GM12878 (cell line): ENCODE results near the gene UBAP2. TPM values are rescaled to one million over a fixed set of nuclear protein-coding genes. Genes with fewer than 3 reads are reported as not detected.

Source experiments
- ATAC-seq: fragments of 200-7000 bp; cut with Tn5 transposase; 3 replicates; pipeline ENCODE4 v1.9.1; 2020; ENCODE audit warnings: mild to moderate bottlenecking, moderate library complexity
- BruUV-seq: library from RNA; stranded (reverse); fragments of 400-500 nt; replicated peaks from 2 replicates; lab custom pipeline; 2021; lab: Mats Ljungman, UMichigan
- CTCF ChIA-PET: fragments of 300-600 bp; sonication (Branson Sonifier 250); formaldehyde crosslinking; extraction: SDS; loops from one replicate; lab custom pipeline; 2021; ENCODE audit warnings: inconsistent platforms; lab: Yijun Ruan, JAX
- POLR2A ChIA-PET: fragments of 350-600 bp; formaldehyde crosslinking; extraction: SDS; loops from one replicate; lab custom pipeline; 2021; ENCODE audit warnings: inconsistent platforms; lab: Charles Lee
- RAD21 ChIA-PET: fragments of 300-600 bp; sonication (Branson Sonifier 250); formaldehyde crosslinking; loops from one replicate; lab custom pipeline; 2023; ENCODE audit warnings: antibody characterized with exemption; ENCODE audit not compliant: unreplicated experiment; lab: Charles Lee
- SMC1A ChIA-PET: fragments of 300-600 bp; sonication (Branson Sonifier 250); formaldehyde crosslinking; loops from one replicate; lab custom pipeline; 2023; ENCODE audit not compliant: unreplicated experiment, uncharacterized antibody; lab: Charles Lee
- DNase-seq: peaks from one replicate; pipeline ENCODE4 v3.0.0-alpha.2; 2011; ENCODE audit warnings: low read depth, low spot score
- FAIRE-seq: peaks from 3 replicates; lab custom pipeline; 2011; peaks lifted over from hg19 to GRCh38; lab: Jason Lieb, UNC
- H2AFZ ChIP-seq: 2 replicates; pipeline ENCODE4 v1.6.0; 2011; ENCODE audit warnings: low read depth, low read length, control low read depth; ENCODE audit not compliant: control insufficient read depth
- H3K27ac ChIP-seq: 2 replicates; pipeline ENCODE4 v1.5.1; 2011; ENCODE audit warnings: control low read depth; ENCODE audit not compliant: control insufficient read depth, insufficient read depth
- H3K27me3 ChIP-seq, 2 experiments: replicated peaks in 1 of 2; 2 replicates each; pipeline versions ENCODE4 v1.6.0 to v1.6.1; 2011; ENCODE audit warnings: low read length in 1 of 2; ENCODE audit not compliant: control insufficient read depth in 2 of 2, insufficient read depth in 2 of 2
- H3K36me3 ChIP-seq, 2 experiments: 2 replicates each; pipeline ENCODE4 v1.5.1; 2011; ENCODE audit warnings: low read length in 1 of 2; ENCODE audit not compliant: control insufficient read depth in 2 of 2, insufficient read depth in 2 of 2
- H3K4me1 ChIP-seq: 2 replicates; pipeline ENCODE4 v1.6.1; 2011; ENCODE audit warnings: mild to moderate bottlenecking, low read length, moderate library complexity, mixed read lengths; ENCODE audit not compliant: control insufficient read depth, insufficient read depth
- H3K4me2 ChIP-seq: 2 replicates; pipeline ENCODE4 v1.6.0; 2011; ENCODE audit warnings: control low read depth; ENCODE audit not compliant: control insufficient read depth, insufficient read depth
- H3K4me3 ChIP-seq: fragments of 200-600 bp; sonication (generic); 2 replicates; pipeline ENCODE4 v1.5.1; 2016
- H3K79me2 ChIP-seq: 2 replicates; pipeline ENCODE4 v1.6.0; 2011; ENCODE audit warnings: low read length; ENCODE audit not compliant: control insufficient read depth, insufficient read depth
- H3K9ac ChIP-seq: 2 replicates; pipeline ENCODE4 v1.8.0; 2011; ENCODE audit warnings: low read length, control low read depth, mixed read lengths; ENCODE audit not compliant: control insufficient read depth, insufficient read depth
- H3K9me3 ChIP-seq: replicated peaks from 3 replicates; pipeline ENCODE4 v1.5.1; 2011; ENCODE audit warnings: mild to moderate bottlenecking, low read length; ENCODE audit not compliant: control insufficient read depth, insufficient read depth
- H4K20me1 ChIP-seq: 2 replicates; pipeline ENCODE4 v1.6.0; 2011; ENCODE audit not compliant: control insufficient read depth, insufficient read depth
- BCL11A ChIP-seq: IDR thresholded peaks from 2 replicates; pipeline ENCODE4 v1.6.1; 2011; ENCODE audit warnings: low read depth, low read length
- CBX5 ChIP-seq: sonication (generic); IDR thresholded peaks from 2 replicates; pipeline ENCODE4 v1.6.1; 2016; ENCODE audit warnings: low read depth, moderate library complexity, mild to moderate bottlenecking, inconsistent platforms
- HDGF ChIP-seq: fragments of 450-650 bp; IDR thresholded peaks from 2 replicates; pipeline ENCODE4 v1.6.1; 2016; ENCODE audit warnings: antibody characterized with exemption
- IKZF1 ChIP-seq: fragments of 450-650 bp; conservative IDR thresholded peaks from 2 replicates; pipeline ENCODE4 v1.6.1; 2017; ENCODE audit warnings: antibody characterized with exemption, mild to moderate bottlenecking
- KAT2A ChIP-seq: conservative IDR thresholded peaks from 2 replicates; pipeline ENCODE4 v1.6.1; 2011; ENCODE audit warnings: low read depth, low read length; ENCODE audit not compliant: control insufficient read depth
- MAX ChIP-seq: IDR thresholded peaks from 2 replicates; pipeline ENCODE4 v1.6.1; 2012; ENCODE audit warnings: low read depth, low read length, improper control_type of control experiment
- MEF2B ChIP-seq: fragments of 450-650 bp; IDR thresholded peaks from 2 replicates; pipeline ENCODE4 v1.6.1; 2018; ENCODE audit warnings: mild to moderate bottlenecking, moderate library complexity; ENCODE audit not compliant: partially characterized antibody, poor library complexity, severe bottlenecking
- NFIC ChIP-seq: IDR thresholded peaks from 2 replicates; pipeline ENCODE4 v1.6.1; 2012; ENCODE audit warnings: low read depth, mild to moderate bottlenecking, inconsistent platforms, low read length, moderate library complexity
- NFYA ChIP-seq: IDR thresholded peaks from 2 replicates; pipeline ENCODE4 v1.6.1; 2011; ENCODE audit warnings: low read depth, mild to moderate bottlenecking, low read length, improper control_type of control experiment, borderline replicate concordance
- NRF1 ChIP-seq: conservative IDR thresholded peaks from 2 replicates; pipeline ENCODE4 v1.6.1; 2011; ENCODE audit warnings: mild to moderate bottlenecking, low read depth, low read length, improper control_type of control experiment
- RAD51 ChIP-seq: fragments of 450-650 bp; IDR thresholded peaks from 2 replicates; pipeline ENCODE4 v1.6.1; 2016; ENCODE audit warnings: moderate library complexity, mild to moderate bottlenecking, inconsistent platforms
- RELA ChIP-seq: fragments of 450-650 bp; IDR thresholded peaks from 2 replicates; pipeline ENCODE4 v1.8.0; 2014; ENCODE audit warnings: borderline replicate concordance; ENCODE audit not compliant: partially characterized antibody
- SIX5 ChIP-seq: IDR thresholded peaks from 2 replicates; pipeline ENCODE4 v1.6.1; 2011; ENCODE audit warnings: mild to moderate bottlenecking, low read depth, low read length, moderate library complexity; ENCODE audit not compliant: severe bottlenecking
- SMAD5 ChIP-seq: IDR thresholded peaks from 2 replicates; pipeline ENCODE4 v1.6.1; 2016; ENCODE audit warnings: antibody characterized with exemption, low read depth
- SMC3 ChIP-seq: IDR thresholded peaks from 2 replicates; pipeline ENCODE4 v1.6.1; 2011; ENCODE audit warnings: low read length, improper control_type of control experiment, borderline replicate concordance
- TCF12 ChIP-seq: IDR thresholded peaks from 2 replicates; pipeline ENCODE4 v1.6.1; 2011; ENCODE audit warnings: low read depth, mild to moderate bottlenecking, low read length
- WGBS: methylation state at CpG from one replicate; pipeline ENCODE4 v1.1.6; 2016; ENCODE audit warnings: low lambda C conversion rate; ENCODE audit not compliant: insufficient replicate concordance, insufficient coverage; ENCODE audit errors: missing lambda C conversion rate; 5-methylcytosine and 5-hydroxymethylcytosine counted together
- in situ Hi-C: fragments of 300-500 bp; cut with MboI; formaldehyde crosslinking; loops from 9 replicates; pipeline ENCODE4 v1.14.3; 2018; ENCODE audit warnings: mixed read lengths
- intact Hi-C: fragments of 100-400 bp; cut with micrococcal nuclease; formaldehyde crosslinking; loops from one replicate; pipeline ENCODE4 v1.14.2; 2022; ENCODE audit not compliant: unreplicated experiment
- polyA plus RNA-seq, 11 experiments: library from polyadenylated mRNA; depleted of rRNA in 4 of 11; unstranded in 6 of 11; stranded (reverse) in 5 of 11; fragments of >200 nt; fragmentation: Nextera tagmentation in 4 of 11; fragmentation: Illumina TruSeq in 1 of 11; extraction: Ambion mirVana in 4 of 11; extraction: Trizol in 1 of 11; gene quantifications; 1 replicate in 1 of 11; 2 replicates in 10 of 11; pipeline versions ENCODE4 v1.2.1 to v1.2.3, GENCODE V29; 2011 to 2016; ENCODE audit warnings: inconsistent platforms in 2 of 11, missing spikeins in 2 of 11, low read depth in 1 of 11
- total RNA-seq, 4 experiments: library from RNA; depleted of rRNA in 3 of 4; stranded (reverse); fragments of >200 nt in 3 of 4; fragmentation: Illumina TruSeq in 1 of 4; extraction: Trizol in 1 of 4; gene quantifications; 2 replicates each; pipeline versions ENCODE4 v1.2.1 to v1.2.3, GENCODE V29; 2013 to 2021
- TF ChIP-seq, protein P1 (sequence below): fragments of 450-650 bp; IDR thresholded peaks from 2 replicates; pipeline ENCODE4 v1.6.1; 2018; ENCODE audit warnings: borderline replicate concordance, mild to moderate bottlenecking; ENCODE audit not compliant: partially characterized antibody
- TF ChIP-seq, protein P2 (sequence below): fragments of 450-650 bp; IDR thresholded peaks from 2 replicates; pipeline ENCODE4 v1.6.1; 2016; ENCODE audit warnings: mild to moderate bottlenecking, moderate library complexity, borderline replicate concordance

The UBAP2 gene
- total and polyA plus RNA-seq, 10 of the 15 experiments (the other 5 are each of a cell fraction or from before 2014, with no cell fraction given), result 8.5 to 48.2 (median 28.1) TPM

GRCh38 chr9:34069831-34070230 lies 21.1 kb upstream of the UBAP2 start:
- Histone ChIP-seq H3K4me2 (no peak overlapping the region), H3K9me3 (no peaks in the 10 kb centered on the region), H3K4me3 (no peak overlapping the region), H3K79me2 (no peaks in the 10 kb centered on the region), H4K20me1 (no peaks in the 10 kb centered on the region), H3K27ac (no peak overlapping the region), H2AFZ (no peak overlapping the region), H3K9ac (no peak overlapping the region), H3K36me3 (no peaks in the 10 kb centered on the region), H3K4me1 (peaks cover 11% of the 10 kb centered on the region), H3K27me3 (no peaks in the 10 kb centered on the region; a peak in 1 of 4 replicates)
- TF ChIP-seq MAX, result no peak
- TF ChIP-seq RELA, result no peak
- no peak for TF ChIP-seq SMC3
- no peak for TF ChIP-seq IKZF1
- TF ChIP-seq, protein P1, sequence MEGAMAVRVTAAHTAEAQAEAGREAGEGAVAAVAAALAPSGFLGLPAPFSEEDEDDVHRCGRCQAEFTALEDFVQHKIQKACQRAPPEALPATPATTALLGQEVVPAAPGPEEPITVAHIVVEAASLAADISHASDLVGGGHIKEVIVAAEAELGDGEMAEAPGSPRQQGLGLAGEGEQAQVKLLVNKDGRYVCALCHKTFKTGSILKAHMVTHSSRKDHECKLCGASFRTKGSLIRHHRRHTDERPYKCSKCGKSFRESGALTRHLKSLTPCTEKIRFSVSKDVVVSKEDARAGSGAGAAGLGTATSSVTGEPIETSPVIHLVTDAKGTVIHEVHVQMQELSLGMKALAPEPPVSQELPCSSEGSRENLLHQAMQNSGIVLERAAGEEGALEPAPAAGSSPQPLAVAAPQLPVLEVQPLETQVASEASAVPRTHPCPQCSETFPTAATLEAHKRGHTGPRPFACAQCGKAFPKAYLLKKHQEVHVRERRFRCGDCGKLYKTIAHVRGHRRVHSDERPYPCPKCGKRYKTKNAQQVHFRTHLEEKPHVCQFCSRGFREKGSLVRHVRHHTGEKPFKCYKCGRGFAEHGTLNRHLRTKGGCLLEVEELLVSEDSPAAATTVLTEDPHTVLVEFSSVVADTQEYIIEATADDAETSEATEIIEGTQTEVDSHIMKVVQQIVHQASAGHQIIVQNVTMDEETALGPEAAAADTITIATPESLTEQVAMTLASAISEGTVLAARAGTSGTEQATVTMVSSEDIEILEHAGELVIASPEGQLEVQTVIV, result no peak
- TF ChIP-seq MEF2B, result no peak
- TF ChIP-seq NFYA, result no peak
- no peak for TF ChIP-seq KAT2A
- no peak for TF ChIP-seq CBX5
- TF ChIP-seq RAD51, result no peak
- no peak for TF ChIP-seq NFIC
- no peak for TF ChIP-seq TCF12
- no peak for TF ChIP-seq SIX5
- TF ChIP-seq, protein P2, sequence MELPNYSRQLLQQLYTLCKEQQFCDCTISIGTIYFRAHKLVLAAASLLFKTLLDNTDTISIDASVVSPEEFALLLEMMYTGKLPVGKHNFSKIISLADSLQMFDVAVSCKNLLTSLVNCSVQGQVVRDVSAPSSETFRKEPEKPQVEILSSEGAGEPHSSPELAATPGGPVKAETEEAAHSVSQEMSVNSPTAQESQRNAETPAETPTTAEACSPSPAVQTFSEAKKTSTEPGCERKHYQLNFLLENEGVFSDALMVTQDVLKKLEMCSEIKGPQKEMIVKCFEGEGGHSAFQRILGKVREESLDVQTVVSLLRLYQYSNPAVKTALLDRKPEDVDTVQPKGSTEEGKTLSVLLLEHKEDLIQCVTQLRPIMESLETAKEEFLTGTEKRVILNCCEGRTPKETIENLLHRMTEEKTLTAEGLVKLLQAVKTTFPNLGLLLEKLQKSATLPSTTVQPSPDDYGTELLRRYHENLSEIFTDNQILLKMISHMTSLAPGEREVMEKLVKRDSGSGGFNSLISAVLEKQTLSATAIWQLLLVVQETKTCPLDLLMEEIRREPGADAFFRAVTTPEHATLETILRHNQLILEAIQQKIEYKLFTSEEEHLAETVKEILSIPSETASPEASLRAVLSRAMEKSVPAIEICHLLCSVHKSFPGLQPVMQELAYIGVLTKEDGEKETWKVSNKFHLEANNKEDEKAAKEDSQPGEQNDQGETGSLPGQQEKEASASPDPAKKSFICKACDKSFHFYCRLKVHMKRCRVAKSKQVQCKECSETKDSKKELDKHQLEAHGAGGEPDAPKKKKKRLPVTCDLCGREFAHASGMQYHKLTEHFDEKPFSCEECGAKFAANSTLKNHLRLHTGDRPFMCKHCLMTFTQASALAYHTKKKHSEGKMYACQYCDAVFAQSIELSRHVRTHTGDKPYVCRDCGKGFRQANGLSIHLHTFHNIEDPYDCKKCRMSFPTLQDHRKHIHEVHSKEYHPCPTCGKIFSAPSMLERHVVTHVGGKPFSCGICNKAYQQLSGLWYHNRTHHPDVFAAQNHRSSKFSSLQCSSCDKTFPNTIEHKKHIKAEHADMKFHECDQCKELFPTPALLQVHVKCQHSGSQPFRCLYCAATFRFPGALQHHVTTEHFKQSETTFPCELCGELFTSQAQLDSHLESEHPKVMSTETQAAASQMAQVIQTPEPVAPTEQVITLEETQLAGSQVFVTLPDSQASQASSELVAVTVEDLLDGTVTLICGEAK, result no peak
- no peak for TF ChIP-seq BCL11A
- no peak for TF ChIP-seq SMAD5
- TF ChIP-seq HDGF, result no peak
- no peak for TF ChIP-seq NRF1
- intact Hi-C loops, result loop anchor here (5.0 kb wide), 1 partner anchor 143 kb away; no protein-coding TSS in a partner anchor
- ChIA-PET POLR2A (no interaction called here), CTCF (interaction anchor here (0.8 to 1.0 kb wide), 2 partner anchors 145 to 256 kb away, joined by 3 to 5 read pairs; no protein-coding TSS in a partner anchor), SMC1A (interaction anchor here (0.9 to 1.1 kb wide), 2 partner anchors 10 to 82 kb away, joined by 3 read pairs; no protein-coding TSS in a partner anchor), RAD21 (no interaction called here)
- in situ Hi-C loops, result no loop called here
- BruUV-seq, result no TSS peak
- DNase-seq (no peak), FAIRE-seq (no peak), ATAC-seq (no peak)
- WGBS, result 77% methylated on average over 6 of the region's 6 CpGs
